ENCODE measurements around the gene TAX1BP1.

DNA sequence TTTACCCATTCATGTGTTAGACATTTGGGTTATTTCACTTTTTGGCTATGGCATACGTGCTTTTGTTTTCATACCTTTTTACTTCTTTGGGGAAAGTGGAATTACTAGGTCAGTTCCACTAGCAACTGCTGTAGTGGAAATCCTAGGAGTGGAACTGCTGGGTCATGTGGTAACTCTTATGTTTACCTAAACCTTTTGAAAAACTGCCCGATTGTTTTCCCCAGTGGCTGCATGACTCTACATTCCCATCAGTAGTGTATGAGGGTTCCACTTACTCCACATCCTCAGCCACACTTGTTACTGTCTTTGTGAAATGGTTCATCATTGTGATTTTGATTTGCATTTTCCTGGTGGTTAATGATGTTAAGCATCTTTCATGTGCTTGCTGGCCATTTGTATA is 82.3 kb downstream of the TAX1BP1 start:
- TF ChIP-seq POLR2A (IDR thresholded peaks at IDR 0.05): no peak
- TF ChIP-seq, protein P1, sequence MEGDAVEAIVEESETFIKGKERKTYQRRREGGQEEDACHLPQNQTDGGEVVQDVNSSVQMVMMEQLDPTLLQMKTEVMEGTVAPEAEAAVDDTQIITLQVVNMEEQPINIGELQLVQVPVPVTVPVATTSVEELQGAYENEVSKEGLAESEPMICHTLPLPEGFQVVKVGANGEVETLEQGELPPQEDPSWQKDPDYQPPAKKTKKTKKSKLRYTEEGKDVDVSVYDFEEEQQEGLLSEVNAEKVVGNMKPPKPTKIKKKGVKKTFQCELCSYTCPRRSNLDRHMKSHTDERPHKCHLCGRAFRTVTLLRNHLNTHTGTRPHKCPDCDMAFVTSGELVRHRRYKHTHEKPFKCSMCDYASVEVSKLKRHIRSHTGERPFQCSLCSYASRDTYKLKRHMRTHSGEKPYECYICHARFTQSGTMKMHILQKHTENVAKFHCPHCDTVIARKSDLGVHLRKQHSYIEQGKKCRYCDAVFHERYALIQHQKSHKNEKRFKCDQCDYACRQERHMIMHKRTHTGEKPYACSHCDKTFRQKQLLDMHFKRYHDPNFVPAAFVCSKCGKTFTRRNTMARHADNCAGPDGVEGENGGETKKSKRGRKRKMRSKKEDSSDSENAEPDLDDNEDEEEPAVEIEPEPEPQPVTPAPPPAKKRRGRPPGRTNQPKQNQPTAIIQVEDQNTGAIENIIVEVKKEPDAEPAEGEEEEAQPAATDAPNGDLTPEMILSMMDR (IDR thresholded peaks at IDR 0.05): no peak
- TF ChIP-seq POLR2AphosphoS5 (IDR thresholded peaks at IDR 0.05): no peak

Measured in breast epithelium (tissue), 3 donors.